ENCODE measurements around the gene HSPG2.
"Not testable (repeated sequence)": the region's sequence is repeated elsewhere in the genome, so short reads cannot be mapped to it uniquely, and the experiment has no call there.

The HSPG2 gene

GRCh38 chr1:21937034-21937371, at the start of gene HSPG2:
Gene HSPG2 (minus strand): TSS chr1:21937310. CDS start chr1:21937217, 93 bp downstream.
- DNase-seq, result no peak

- not testable (repeated sequence) for DNase-seq
Measured at GRCh38 chr1:21986386-21986785, 49.3 kb upstream of the HSPG2 start.

- DNase-seq, result not testable (repeated sequence)
Measured at GRCh38 chr1:21985893-21986292, 48.8 kb upstream of the HSPG2 start.

GRCh38 chr1:21983539-21983938, 46.4 kb upstream of the HSPG2 start:
- DNase-seq, result not testable (repeated sequence)

- DNase-seq, result not testable (repeated sequence)
Measured at GRCh38 chr1:21982122-21982521, 45.0 kb upstream of the HSPG2 start.

GRCh38 chr1:21981253-21981652, 44.1 kb upstream of the HSPG2 start:
- not testable (repeated sequence) for DNase-seq

- not testable (repeated sequence) for DNase-seq
Measured at GRCh38 chr1:21980515-21981220, 43.6 kb upstream of the HSPG2 start.

- DNase-seq, result not testable (repeated sequence)
Measured at GRCh38 chr1:21978209-21978608, 41.1 kb upstream of the HSPG2 start.

- DNase-seq, result not testable (repeated sequence)
Measured at GRCh38 chr1:21976703-21977239, 39.7 kb upstream of the HSPG2 start, which contains the start of gene CELA3B. Gene CELA3B (plus strand): TSS chr1:21977022. CDS start chr1:21977040, 18 bp downstream.

GRCh38 chr1:21975296-21975695, 38.2 kb upstream of the HSPG2 start:
- DNase-seq, result not testable (repeated sequence)

- DNase-seq, result peak; percentile 58 to 63
Measured at GRCh38 chr1:21974699-21975098, 37.6 kb upstream of the HSPG2 start.

GRCh38 chr1:21973948-21974347, 36.8 kb upstream of the HSPG2 start:
- DNase-seq, result peak in 1 of 2 experiments; percentile 32

GRCh38 chr1:21972973-21973441, 35.9 kb upstream of the HSPG2 start:
- not testable (repeated sequence) for DNase-seq

- not testable (repeated sequence) for DNase-seq
Measured at GRCh38 chr1:21970523-21970922, 33.4 kb upstream of the HSPG2 start.

- DNase-seq, result not testable (repeated sequence)
Measured at GRCh38 chr1:21969066-21969465, 32.0 kb upstream of the HSPG2 start.

- not testable (repeated sequence) for DNase-seq
Measured at GRCh38 chr1:21967216-21967615, 30.1 kb upstream of the HSPG2 start.

- no peak for DNase-seq
Measured at GRCh38 chr1:21966247-21967000, 29.3 kb upstream of the HSPG2 start.

GRCh38 chr1:21963477-21964217, 26.5 kb upstream of the HSPG2 start:
- peak; percentile 43 to 77 for DNase-seq

- DNase-seq, result no peak
Measured at GRCh38 chr1:21961799-21962198, 24.7 kb upstream of the HSPG2 start.

- no peak for DNase-seq
Measured at GRCh38 chr1:21961337-21961736, 24.2 kb upstream of the HSPG2 start.

GRCh38 chr1:21956720-21957552, 19.8 kb upstream of the HSPG2 start:
- no peak for DNase-seq
